ENCODE results near the gene VAV2. TPM values are rescaled to one million over a fixed set of nuclear protein-coding genes. Genes with fewer than 3 reads are reported as not detected.

The VAV2 gene
- polyA plus RNA-seq, 2 of the 4 experiments (the other 2 are of a cell fraction) = 9.8 to 21.4 TPM

- H3K27ac ChIP-seq = no peak overlapping the region
- ATAC-seq (peak; percentile 54 to 86; a peak in 5 of 6 replicates), FAIRE-seq (no peak), DNase-seq (ENCODE audit: low read depth in 1 of 2, low spot score in 1 of 2) (peak; percentile 66 to 75)
- H3K4me2 ChIP-seq = no peak overlapping the region
- H3K4me1 ChIP-seq = no peaks in the 10 kb centered on the region
- 44% methylated on average over 16 of the region's 16 CpGs for WGBS (ENCODE audit: missing lambda C conversion rate)
- H3K9me3 ChIP-seq = no peaks in the 10 kb centered on the region
- POLR2A ChIA-PET = interaction anchor here (1.4 kb wide), 1 partner anchor 211 kb away, joined by 9 read pairs; no protein-coding TSS in a partner anchor
- H3K4me3 ChIP-seq = no peak overlapping the region
- CTCF ChIA-PET = interaction anchor here (0.6 to 18.7 kb wide), 51 partner anchors 9 to 443 kb away, joined by 3 to 348 read pairs (median 5); no protein-coding TSS in a partner anchor
- TF ChIP-seq SMC3 (IDR thresholded peaks at IDR 0.05) (peak; percentile 73), CTCF (IDR thresholded peaks at IDR 0.05) (peak; percentile 83), MAFK (IDR thresholded peaks at IDR 0.05; ENCODE audit: partially characterized antibody) (peak; percentile 63), RAD21 (conservative IDR thresholded peaks at IDR 0.05 in 1 of 2, IDR thresholded peaks at IDR 0.05 in 1 of 2) (peak; percentile 66 to 70), FOSL2 (IDR thresholded peaks at IDR 0.05) (no peak), FOSL2 (CRISPR knock-in tag; IDR thresholded peaks at IDR 0.05) (no peak)
Measured at GRCh38 chr9:133782157-133783130, 209.7 kb downstream of the VAV2 start.

DNA sequence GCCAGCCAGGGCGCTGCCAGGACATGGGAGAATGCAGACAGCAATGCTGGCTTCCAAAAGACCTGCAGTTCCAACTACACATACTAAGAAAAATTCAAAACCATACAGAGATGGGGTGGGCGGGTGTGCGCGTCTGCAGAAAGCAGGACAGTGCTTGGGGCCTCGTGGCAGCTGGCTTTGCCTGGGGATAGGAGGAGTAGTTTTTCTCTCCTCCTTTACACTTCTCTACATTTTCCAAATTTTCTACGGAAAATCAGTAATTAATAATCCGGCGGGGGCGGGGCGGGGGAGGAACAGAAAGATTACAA, 210.3 kb downstream of the VAV2 start:
- CTCF ChIA-PET = interaction anchor here (0.6 to 18.7 kb wide), 47 partner anchors 8 to 442 kb away, joined by 3 to 348 read pairs (median 5); no protein-coding TSS in a partner anchor
- no peak overlapping the region for H3K27ac ChIP-seq

DNA sequence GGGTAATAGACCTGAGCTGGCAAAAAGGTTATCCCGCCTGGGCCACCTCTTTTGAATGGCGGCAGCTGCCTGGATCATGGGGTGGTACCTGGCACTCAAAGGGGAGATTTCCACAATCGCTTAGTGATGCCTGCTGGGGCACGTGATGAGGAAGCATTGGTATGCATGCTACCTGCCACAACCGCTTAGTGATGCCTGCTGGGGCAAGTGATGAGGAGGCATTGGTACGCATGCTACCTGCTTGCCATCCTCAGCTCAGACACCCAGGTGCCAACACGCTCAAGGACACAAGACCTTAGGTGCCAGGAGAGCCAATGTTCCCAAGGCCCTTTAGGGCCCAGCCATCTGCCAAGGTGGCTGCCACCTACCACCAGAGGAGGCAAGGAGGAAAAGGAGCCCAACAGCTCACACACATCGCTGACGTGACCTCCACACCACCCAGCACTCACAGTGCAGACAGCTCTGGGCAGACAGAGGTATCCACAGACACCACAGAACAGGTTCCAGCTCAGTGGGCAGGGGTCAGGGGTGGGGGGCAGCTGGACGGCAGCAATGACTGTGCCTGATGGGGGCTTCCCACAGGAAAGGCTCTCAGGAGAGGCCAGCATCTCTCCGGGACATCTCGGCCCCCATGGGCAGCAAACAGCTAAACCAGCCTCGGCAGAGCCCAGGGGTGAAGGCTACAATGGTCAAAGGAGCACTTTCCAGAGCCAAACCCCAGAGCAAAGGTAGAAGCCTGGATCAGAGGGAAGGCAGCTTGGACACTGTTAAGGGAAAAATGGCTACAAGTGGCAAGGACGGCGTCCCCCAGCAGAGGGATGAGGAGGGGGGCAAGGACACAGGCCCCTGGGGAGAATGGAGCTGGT, 210.9 kb downstream of the VAV2 start:
- ATAC-seq (no peak), DNase-seq (ENCODE audit: low read depth in 1 of 2, low spot score in 1 of 2) (no peak), FAIRE-seq (no peak)
- H3K4me3 ChIP-seq = no peak overlapping the region
- TF ChIP-seq CHD4 (IDR thresholded peaks at IDR 0.05; ENCODE audit: borderline replicate concordance) (no peak), MAFK (IDR thresholded peaks at IDR 0.05; ENCODE audit: partially characterized antibody) (no peak)
- TF ChIP-seq, protein P1, sequence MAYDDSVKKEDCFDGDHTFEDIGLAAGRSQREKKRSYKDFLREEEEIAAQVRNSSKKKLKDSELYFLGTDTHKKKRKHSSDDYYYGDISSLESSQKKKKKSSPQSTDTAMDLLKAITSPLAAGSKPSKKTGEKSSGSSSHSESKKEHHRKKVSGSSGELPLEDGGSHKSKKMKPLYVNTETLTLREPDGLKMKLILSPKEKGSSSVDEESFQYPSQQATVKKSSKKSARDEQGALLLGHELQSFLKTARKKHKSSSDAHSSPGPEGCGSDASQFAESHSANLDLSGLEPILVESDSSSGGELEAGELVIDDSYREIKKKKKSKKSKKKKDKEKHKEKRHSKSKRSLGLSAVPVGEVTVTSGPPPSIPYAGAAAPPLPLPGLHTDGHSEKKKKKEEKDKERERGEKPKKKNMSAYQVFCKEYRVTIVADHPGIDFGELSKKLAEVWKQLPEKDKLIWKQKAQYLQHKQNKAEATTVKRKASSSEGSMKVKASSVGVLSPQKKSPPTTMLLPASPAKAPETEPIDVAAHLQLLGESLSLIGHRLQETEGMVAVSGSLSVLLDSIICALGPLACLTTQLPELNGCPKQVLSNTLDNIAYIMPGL (CRISPR knock-in tag; IDR thresholded peaks at IDR 0.05; ENCODE audit: borderline replicate concordance) = no peak
- ChIA-PET CTCF (interaction anchor here (0.6 to 18.7 kb wide), 39 partner anchors 7 to 442 kb away, joined by 3 to 348 read pairs (median 5); no protein-coding TSS in a partner anchor), POLR2A (interaction anchor here (1.4 kb wide), 1 partner anchor 213 kb away, joined by 9 read pairs; no protein-coding TSS in a partner anchor)
- no peaks in the 10 kb centered on the region for H3K4me1 ChIP-seq
- H3K9me3 ChIP-seq = no peaks in the 10 kb centered on the region
- H3K4me2 ChIP-seq = no peak overlapping the region
- 95% methylated on average over 13 of the region's 15 CpGs for WGBS (ENCODE audit: missing lambda C conversion rate)
- no peak overlapping the region for H3K27ac ChIP-seq

More for the DNA sequence above, 210.3 kb downstream of the VAV2 start:
- H3K4me1 ChIP-seq = no peaks in the 10 kb centered on the region
- no peak for ATAC-seq
- H3K4me3 ChIP-seq = no peak overlapping the region
- no peak for DNase-seq (ENCODE audit: low read depth in 1 of 2, low spot score in 1 of 2)
- FAIRE-seq = no peak
- H3K9me3 ChIP-seq = no peaks in the 10 kb centered on the region
- H3K4me2 ChIP-seq = no peak overlapping the region
- 74% methylated on average over 10 of the region's 10 CpGs for WGBS (ENCODE audit: missing lambda C conversion rate)
- POLR2A ChIA-PET = interaction anchor here (1.4 kb wide), 1 partner anchor 212 kb away, joined by 9 read pairs; no protein-coding TSS in a partner anchor
- TF ChIP-seq NFE2L2 (conservative IDR thresholded peaks at IDR 0.05; ENCODE audit: low read length) = no peak

GRCh38 chr9:133780404-133780945, 211.6 kb downstream of the VAV2 start:
- ChIA-PET CTCF (interaction anchor here (0.6 to 18.7 kb wide), 10 partner anchors 11 to 319 kb away, joined by 3 to 348 read pairs (median 16); no protein-coding TSS in a partner anchor), POLR2A (no interaction called here)
- no peak overlapping the region for H3K4me2 ChIP-seq
- no peak for ATAC-seq
- no peaks in the 10 kb centered on the region for H3K4me1 ChIP-seq
- 0 out of 3 replicates have a peak, but pooled peaks cover under 1% of the 10 kb centered on the region for H3K9me3 ChIP-seq
- no peak overlapping the region for H3K27ac ChIP-seq
- WGBS (ENCODE audit: missing lambda C conversion rate) = 91% methylated on average over 13 of the region's 15 CpGs
- DNase-seq (ENCODE audit: low read depth in 1 of 2, low spot score in 1 of 2) = no peak
- no peak overlapping the region for H3K4me3 ChIP-seq
- no peak for FAIRE-seq
- TF ChIP-seq FOSL2 (IDR thresholded peaks at IDR 0.05) (no peak), FOSL2 (CRISPR knock-in tag; IDR thresholded peaks at IDR 0.05) (no peak), FOSB (CRISPR knock-in tag; IDR thresholded peaks at IDR 0.05) (no peak), KDM1A (IDR thresholded peaks at IDR 0.05; ENCODE audit: low read depth) (no peak), PBX3 (IDR thresholded peaks at IDR 0.05) (no peak), RFX5 (IDR thresholded peaks at IDR 0.05) (no peak), NR3C1 (IDR thresholded peaks at IDR 0.05) (no peak), MAX (IDR thresholded peaks at IDR 0.05) (no peak), POLR2AphosphoS2 (conservative IDR thresholded peaks at IDR 0.05; ENCODE audit: low read length) (no peak), HOXA7 (CRISPR knock-in tag; IDR thresholded peaks at IDR 0.05) (no peak), KDM5A (IDR thresholded peaks at IDR 0.05) (no peak)
- TF ChIP-seq, protein P1 (CRISPR knock-in tag; IDR thresholded peaks at IDR 0.05; ENCODE audit: borderline replicate concordance) = no peak

Measured in A549 (cell line).